B cell (primary cell): Measurements from ENCODE around the gene WDSUB1. TPM values are rescaled to one million over a fixed set of nuclear protein-coding genes. Genes with fewer than 3 reads are reported as not detected.

Experiments used
- ATAC-seq: fragments of 200-7000 bp; cut with Tn5 transposase; one replicate; pipeline ENCODE4 v1.10.0; 2021; ENCODE audit warnings: low read depth, mild to moderate bottlenecking, moderate number of reproducible peaks, moderate library complexity
- CTCF ChIA-PET: fragments of 350-600 bp; sonication (Branson Sonifier 250); formaldehyde crosslinking; loops from one replicate; lab custom pipeline; 2021; ENCODE audit warnings: antibody characterized with exemption, inconsistent platforms; lab: Charles Lee
- POLR2A ChIA-PET: fragments of 350-600 bp; sonication (Branson Sonifier 250); formaldehyde crosslinking; loops from one replicate; lab custom pipeline; 2021; ENCODE audit warnings: antibody characterized with exemption; lab: Charles Lee
- DNase-seq: peaks from one replicate; pipeline ENCODE4 v3.0.0; 2013
- H2AFZ ChIP-seq: 2 replicates; pipeline ENCODE4 v1.6.1; 2012; ENCODE audit warnings: mild to moderate bottlenecking, low read depth, low read length; ENCODE audit not compliant: insufficient read depth, poor library complexity, severe bottlenecking
- H3K27ac ChIP-seq, 2 donors: 1 replicate in 1 of 2; 2 replicates in 1 of 2; pipeline ENCODE4 v1.5.1; 2012 to 2013; ENCODE audit warnings: low read length in 2 of 2, mild to moderate bottlenecking in 2 of 2, moderate library complexity in 1 of 2
- H3K27me3 ChIP-seq, 4 experiments: fragments of 200-600 bp in 1 of 4; sonication (generic) in 1 of 4; replicated peaks in 1 of 4; 1 replicate in 2 of 4; 2 replicates in 2 of 4; pipeline versions ENCODE4 v1.6.1 to v1.7.0; 2013 to 2016; ENCODE audit warnings: low read length in 3 of 4, mild to moderate bottlenecking in 2 of 4, mixed read lengths in 1 of 4, moderate library complexity in 1 of 4; ENCODE audit not compliant: insufficient read depth in 4 of 4, control insufficient read depth in 3 of 4; ENCODE audit errors: control extremely low read depth in 1 of 4
- H3K36me3 ChIP-seq, 2 experiments: replicated peaks in 1 of 2; 1 replicate in 1 of 2; 2 replicates in 1 of 2; pipeline versions ENCODE4 v1.6.1 to v1.7.1; 2013; ENCODE audit warnings: low read length in 1 of 2; ENCODE audit not compliant: insufficient read depth in 2 of 2, control insufficient read depth in 1 of 2; ENCODE audit errors: control extremely low read depth in 1 of 2, extremely low read depth in 1 of 2
- H3K4me1 ChIP-seq, 2 donors: fragments of 200-600 bp in 1 of 2; sonication (generic) in 1 of 2; 1 replicate in 1 of 2; 2 replicates in 1 of 2; pipeline versions ENCODE4 v1.5.1 to v1.6.1; 2013 to 2017; ENCODE audit warnings: low read length in 2 of 2; ENCODE audit not compliant: control insufficient read depth in 2 of 2, insufficient read depth in 2 of 2
- H3K4me2 ChIP-seq: replicated peaks from 2 replicates; pipeline ENCODE3; 2012; ENCODE audit warnings: mild to moderate bottlenecking, low read depth, low read length; ENCODE audit not compliant: poor library complexity, severe bottlenecking
- H3K4me3 ChIP-seq, 5 experiments: fragments of 200-600 bp in 1 of 5; sonication (generic) in 1 of 5; 1 replicate in 3 of 5; 2 replicates in 2 of 5; pipeline versions ENCODE4 v1.5.1 to v1.7.0; 2011 to 2016; ENCODE audit warnings: low read length in 4 of 5, mild to moderate bottlenecking in 4 of 5, low read depth in 2 of 5, control low read depth in 1 of 5, moderate library complexity in 1 of 5; ENCODE audit not compliant: insufficient read depth in 1 of 5; ENCODE audit errors: control extremely low read depth in 1 of 5, extremely low read depth in 1 of 5
- H3K79me2 ChIP-seq: fragments of 200-600 bp; sonication (generic); one replicate; pipeline ENCODE4 v1.6.0; 2016; ENCODE audit warnings: low read length; ENCODE audit not compliant: control insufficient read depth, insufficient read depth
- H3K9ac ChIP-seq: fragments of 200-600 bp; sonication (generic); 2 replicates; pipeline ENCODE4 v1.6.1; 2017; ENCODE audit warnings: mild to moderate bottlenecking, low read length, moderate library complexity
- H3K9me3 ChIP-seq, 3 donors: one replicate each; pipeline versions ENCODE4 v1.6.1 to v1.7.1; 2013; ENCODE audit warnings: low read length in 2 of 3; ENCODE audit not compliant: control insufficient read depth in 2 of 3, insufficient read depth in 1 of 3; ENCODE audit errors: control extremely low read depth in 1 of 3
- H4K20me1 ChIP-seq: 2 replicates; pipeline ENCODE4 v1.6.0; 2012; ENCODE audit warnings: mild to moderate bottlenecking, low read length; ENCODE audit not compliant: insufficient read depth, control insufficient read depth, poor library complexity, severe bottlenecking
- H3K27ac Mint-ChIP-seq: one replicate; pipeline ENCODE4 v1.8.0; 2021; ENCODE audit warnings: mixed read lengths
- H3K27me3 Mint-ChIP-seq: one replicate; pipeline ENCODE4 v1.8.0; 2021; ENCODE audit warnings: mixed read lengths
- H3K4me1 Mint-ChIP-seq: one replicate; pipeline ENCODE4 v1.8.0; 2021; ENCODE audit warnings: mixed read lengths
- H3K4me3 Mint-ChIP-seq: one replicate; pipeline ENCODE4 v1.8.0; 2021; ENCODE audit warnings: mixed read lengths
- H3K9me3 Mint-ChIP-seq: one replicate; pipeline ENCODE4 v1.8.0; 2022; ENCODE audit warnings: mixed read lengths; ENCODE audit not compliant: insufficient read depth
- CTCF ChIP-seq: fragments of 200-600 bp; IDR thresholded peaks from one replicate; pipeline ENCODE4 v1.8.0; 2022; ENCODE audit warnings: antibody characterized with exemption, mild to moderate bottlenecking
- EZH2 ChIP-seq: IDR thresholded peaks from 2 replicates; pipeline ENCODE4 v1.6.1; 2012; ENCODE audit warnings: borderline replicate concordance, low read depth, mild to moderate bottlenecking, moderate library complexity, low read length; ENCODE audit not compliant: insufficient read depth, poor library complexity, severe bottlenecking
- WGBS: methylation state at CpG from one replicate; pipeline ENCODE4 v1.1.5; 2013; ENCODE audit warnings: missing lambda C conversion rate; ENCODE audit not compliant: insufficient coverage; 5-methylcytosine and 5-hydroxymethylcytosine counted together
- intact Hi-C: fragments of 100-400 bp; cut with micrococcal nuclease; formaldehyde crosslinking; loops from one replicate; pipeline ENCODE4 v1.10.0; 2022
- polyA plus RNA-seq: library from polyadenylated mRNA; depleted of rRNA; stranded (reverse); fragments of >200 nt; gene quantifications from 2 replicates; pipeline ENCODE4 v1.2.3, GENCODE V29; 2012
- total RNA-seq, 2 donors: library from RNA; stranded (reverse); fragments of 120-200 nt in 1 of 2; gene quantifications; 1 replicate in 1 of 2; 2 replicates in 1 of 2; pipeline versions ENCODE4 v1.2.3 to v1.2.4, GENCODE V29; 2013 to 2022

The WDSUB1 gene
- total and polyA plus RNA-seq, 2 donors (not counting 1 experiment from before 2014, with no cell fraction given): 10.8 to 13.6 TPM

- ATAC-seq: no peak
- peaks cover 0 to 4% (median 0%) of the 10 kb centered on the region in 3 donors for H3K9me3 ChIP-seq
- H3K4me3 ChIP-seq: no peak overlapping the region
- H4K20me1 ChIP-seq: no peaks in the 10 kb centered on the region
- H3K27me3 ChIP-seq: no peaks in the 10 kb centered on the region
- no peak overlapping the region for H2AFZ ChIP-seq
- H3K4me1 ChIP-seq: peaks cover 12 to 14% of the 10 kb centered on the region in 2 donors
- ChIA-PET CTCF (no interaction called here), POLR2A (no interaction called here)
- Mint-ChIP-seq H3K27me3 (no peaks in the 10 kb centered on the region), H3K27ac (no peak overlapping the region), H3K4me1 (peaks cover 12% of the 10 kb centered on the region), H3K4me3 (no peak overlapping the region), H3K9me3 (peaks cover 3% of the 10 kb centered on the region)
- H3K4me2 ChIP-seq: no peak overlapping the region
- DNase-seq: no peak
- H3K9ac ChIP-seq: no peak overlapping the region
- no peak overlapping the region for H3K27ac ChIP-seq
- 100% methylated on average over 4 of the region's 12 CpGs for WGBS
- no peak for TF ChIP-seq CTCF
- no peak for TF ChIP-seq EZH2
- no peaks in the 10 kb centered on the region for H3K79me2 ChIP-seq
- intact Hi-C loops: no loop called here
- H3K36me3 ChIP-seq: peaks cover 8 to 18% of the 10 kb centered on the region in 2 experiments
Measured at GRCh38 chr2:159251296-159252173, 35.0 kb downstream of the WDSUB1 start.
